Vagina (tissue), 2 donors: ENCODE results near the gene MRTFA. TPM values are rescaled to one million over a fixed set of nuclear protein-coding genes. Genes with fewer than 3 reads are reported as not detected.

ENCODE experiments used
- DNase-seq, 2 donors: peaks; one replicate each; pipeline ENCODE4 v3.0.0-alpha.2; 2017; ENCODE audit errors: extremely low spot score in 2 of 2
- H3K27ac ChIP-seq: fragments of 200-600 bp; sonication (generic); one replicate; pipeline ENCODE4 v1.5.1; 2019
- H3K27me3 ChIP-seq: fragments of 200-600 bp; sonication (generic); one replicate; pipeline ENCODE4 v1.5.1; 2019
- H3K36me3 ChIP-seq, 2 donors: fragments of 200-600 bp; sonication (generic); one replicate each; pipeline ENCODE4 v1.5.1; 2017 to 2019
- H3K4me1 ChIP-seq: fragments of 200-600 bp; sonication (generic); one replicate; pipeline ENCODE4 v1.5.1; 2019
- H3K4me3 ChIP-seq, 2 donors: fragments of 200-600 bp; sonication (generic); 1 replicate in 1 of 2; 2 replicates in 1 of 2; pipeline ENCODE4 v1.5.1; 2016 to 2019
- H3K9me3 ChIP-seq: fragments of 200-600 bp; sonication (generic); one replicate; pipeline ENCODE4 v1.5.1; 2019
- CTCF ChIP-seq, 3 experiments: fragments of 450-650 bp in 2 of 3; fragments of 200-600 bp in 1 of 3; sonication (generic) in 1 of 3; IDR thresholded peaks; one replicate each; pipeline ENCODE4 v1.5.1; 2017 to 2019; ENCODE audit warnings: antibody characterized with exemption in 3 of 3, mild to moderate bottlenecking in 2 of 3, moderate library complexity in 2 of 3
- POLR2A ChIP-seq, 2 donors: fragments of 450-650 bp; IDR thresholded peaks; one replicate each; pipeline ENCODE4 v1.6.1; 2017; ENCODE audit warnings: antibody characterized with exemption in 2 of 2, mild to moderate bottlenecking in 2 of 2, moderate library complexity in 2 of 2
- POLR2AphosphoS5 ChIP-seq, 2 donors: sonication (generic); formaldehyde crosslinking; IDR thresholded peaks; one replicate each; pipeline ENCODE4 v1.9.0; 2017; ENCODE audit warnings: antibody characterized with exemption in 2 of 2, mild to moderate bottlenecking in 2 of 2, low read depth in 1 of 2; ENCODE audit not compliant: insufficient read depth in 1 of 2
- intact Hi-C: fragments of 100-400 bp; cut with DNase I; formaldehyde crosslinking; loops from one replicate; pipeline ENCODE4 v1.15.1; 2023
- total RNA-seq: library from RNA; depleted of rRNA; stranded (reverse); fragments of >200 nt; gene quantifications from one replicate; pipeline ENCODE4 v1.2.3, GENCODE V29; 2016

The MRTFA gene
- total RNA-seq, 1 donor from 2014 or later: 99.4 TPM

- no peak for DNase-seq
- Histone ChIP-seq H3K27ac (no peak overlapping the region), H3K9me3 (no peaks in the 10 kb centered on the region), H3K4me3 (no peak overlapping the region), H3K36me3 (no peaks in the 10 kb centered on the region), H3K4me1 (peaks cover 9% of the 10 kb centered on the region), H3K27me3 (no peaks in the 10 kb centered on the region)
- TF ChIP-seq POLR2AphosphoS5 (IDR thresholded peaks at IDR 0.05; ENCODE audit: insufficient read depth in 1 of 2, low read depth in 1 of 2): no peak
- TF ChIP-seq POLR2A (IDR thresholded peaks at IDR 0.05): no peak
- no peak for TF ChIP-seq CTCF (IDR thresholded peaks at IDR 0.05)
- intact Hi-C loops: loop anchor here (5.0 kb wide), 1 partner anchor 512 kb away; no protein-coding TSS in a partner anchor
These were observed 111.9 kb downstream of the MRTFA start for GRCh38 chr22:40524392-40525249.

DNA sequence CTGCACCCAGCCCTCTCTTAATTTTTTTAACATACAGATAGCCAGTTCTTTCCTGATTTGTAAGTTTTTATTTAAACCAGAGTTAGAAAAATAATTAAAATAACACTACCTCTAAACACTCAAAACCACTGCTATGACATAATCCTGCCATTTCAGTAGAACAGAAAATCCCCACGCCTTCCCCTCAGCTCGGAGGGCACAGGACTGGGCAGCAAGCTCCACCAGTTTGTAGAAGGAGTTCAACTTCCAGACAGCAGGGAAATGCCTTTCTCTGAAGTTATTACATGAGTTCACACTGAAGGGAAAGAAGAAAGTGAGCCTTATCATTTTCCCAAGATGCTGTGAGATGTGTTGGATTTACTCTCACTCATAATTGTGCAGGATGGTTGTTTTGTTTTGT is 114.4 kb downstream of the MRTFA start:
- Histone ChIP-seq H3K9me3 (no peaks in the 10 kb centered on the region), H3K27ac (no peak overlapping the region), H3K4me1 (no peaks in the 10 kb centered on the region), H3K4me3 (no peak overlapping the region), H3K36me3 (peaks cover 0 to 9% of the 10 kb centered on the region in 2 donors), H3K27me3 (no peaks in the 10 kb centered on the region)
- no peak for DNase-seq
- TF ChIP-seq CTCF (IDR thresholded peaks at IDR 0.05): no peak
- TF ChIP-seq POLR2AphosphoS5 (IDR thresholded peaks at IDR 0.05; ENCODE audit: insufficient read depth in 1 of 2, low read depth in 1 of 2): no peak
- TF ChIP-seq POLR2A (IDR thresholded peaks at IDR 0.05): no peak
- intact Hi-C loops: no loop called here

DNA sequence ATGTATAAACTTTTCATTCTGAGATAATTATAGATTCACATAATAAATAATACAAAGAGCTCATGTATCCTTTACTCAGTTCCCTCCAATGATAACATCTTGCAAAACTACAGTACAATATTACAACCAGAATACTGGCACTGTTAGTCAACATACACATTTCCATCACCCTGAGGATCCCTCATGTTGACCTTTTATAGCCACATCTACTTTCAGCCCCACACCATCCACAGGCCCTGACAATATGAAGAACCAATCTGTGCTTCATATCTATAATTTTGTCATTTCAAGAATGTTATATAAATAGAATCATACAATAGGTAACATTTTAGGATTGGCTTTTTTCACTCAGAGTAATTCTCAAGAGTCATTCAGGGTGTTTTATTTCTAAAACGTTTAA is 115.5 kb downstream of the MRTFA start:
- no peak for DNase-seq
- no peak overlapping the region for H3K27ac ChIP-seq
- H3K36me3 ChIP-seq: peaks cover 0 to 9% of the 10 kb centered on the region in 2 donors
- H3K9me3 ChIP-seq: no peaks in the 10 kb centered on the region
- no peak for TF ChIP-seq POLR2AphosphoS5 (IDR thresholded peaks at IDR 0.05; ENCODE audit: insufficient read depth in 1 of 2, low read depth in 1 of 2)
- TF ChIP-seq POLR2A (IDR thresholded peaks at IDR 0.05): no peak
- TF ChIP-seq CTCF (IDR thresholded peaks at IDR 0.05): no peak
- H3K27me3 ChIP-seq: no peaks in the 10 kb centered on the region
- no peaks in the 10 kb centered on the region for H3K4me1 ChIP-seq
- H3K4me3 ChIP-seq: no peak overlapping the region
- intact Hi-C loops: no loop called here

GRCh38 chr22:40520562-40520961 is 116.0 kb downstream of the MRTFA start:
- Histone ChIP-seq H3K9me3 (no peaks in the 10 kb centered on the region), H3K36me3 (peaks cover 0 to 9% of the 10 kb centered on the region in 2 donors), H3K4me3 (no peak overlapping the region), H3K27me3 (no peaks in the 10 kb centered on the region), H3K27ac (no peak overlapping the region), H3K4me1 (no peaks in the 10 kb centered on the region)
- no peak for DNase-seq
- intact Hi-C loops: no loop called here
- TF ChIP-seq POLR2A (IDR thresholded peaks at IDR 0.05) (no peak), POLR2AphosphoS5 (IDR thresholded peaks at IDR 0.05; ENCODE audit: insufficient read depth in 1 of 2, low read depth in 1 of 2) (no peak), CTCF (IDR thresholded peaks at IDR 0.05) (no peak)

- no peaks in the 10 kb centered on the region for H3K27me3 ChIP-seq
- H3K27ac ChIP-seq: no peak overlapping the region
- TF ChIP-seq CTCF (IDR thresholded peaks at IDR 0.05) (no peak), POLR2AphosphoS5 (IDR thresholded peaks at IDR 0.05; ENCODE audit: insufficient read depth in 1 of 2, low read depth in 1 of 2) (no peak), POLR2A (IDR thresholded peaks at IDR 0.05) (no peak)
- H3K9me3 ChIP-seq: no peaks in the 10 kb centered on the region
- H3K36me3 ChIP-seq: peaks cover 0 to 9% of the 10 kb centered on the region in 2 donors
- intact Hi-C loops: loop anchor here (10.0 kb wide), 1 partner anchor 115 kb away; the partner anchor contains the start of gene MRTFA
- no peaks in the 10 kb centered on the region for H3K4me1 ChIP-seq
- H3K4me3 ChIP-seq: no peak overlapping the region
- no peak for DNase-seq
These were observed 116.6 kb downstream of the MRTFA start for GRCh38 chr22:40519948-40520331.
